HepG2 (cell line): Measurements from ENCODE around the gene CYP4F12. TPM values are rescaled to one million over a fixed set of nuclear protein-coding genes. Genes with fewer than 3 reads are reported as not detected.

Experiments used
- ARHGAP35 ChIP-seq: sonication (generic); formaldehyde crosslinking; IDR thresholded peaks from 2 replicates; pipeline ENCODE4 v1.9.0; 2022; ENCODE audit warnings: mild to moderate bottlenecking, inconsistent platforms, moderate library complexity, missing genetic modification reagents, borderline replicate concordance
- ERF ChIP-seq: IDR thresholded peaks from 2 replicates; pipeline ENCODE4 v1.6.1; 2018; ENCODE audit warnings: missing biosample characterization, missing genetic modification reagents
- PHF20 ChIP-seq: sonication (generic); formaldehyde crosslinking; IDR thresholded peaks from 2 replicates; pipeline ENCODE4 v1.5.0; 2020; ENCODE audit warnings: mild to moderate bottlenecking, missing genetic modification reagents
- PHF8 ChIP-seq: sonication (generic); formaldehyde crosslinking; IDR thresholded peaks from 2 replicates; pipeline ENCODE4 v1.5.0; 2020; ENCODE audit warnings: missing genetic modification reagents
- RFXAP ChIP-seq: sonication (generic); formaldehyde crosslinking; IDR thresholded peaks from 2 replicates; pipeline ENCODE4 v1.4.0; 2020; ENCODE audit warnings: missing genetic modification reagents, borderline replicate concordance
- SP2 ChIP-seq: sonication (generic); formaldehyde crosslinking; IDR thresholded peaks from 2 replicates; pipeline ENCODE4 v1.5.1; 2020; ENCODE audit warnings: mild to moderate bottlenecking, missing genetic modification reagents
- SPEN ChIP-seq: sonication (generic); formaldehyde crosslinking; IDR thresholded peaks from 2 replicates; pipeline ENCODE4 v1.5.1; 2020; ENCODE audit warnings: low read depth, mild to moderate bottlenecking, missing genetic modification reagents
- ZBTB20 ChIP-seq: sonication (generic); formaldehyde crosslinking; IDR thresholded peaks from 2 replicates; pipeline ENCODE4 v1.8.1; 2023; ENCODE audit warnings: missing genetic modification reagents, low read depth, mild to moderate bottlenecking, borderline replicate concordance
- ZMAT3 ChIP-seq: sonication (generic); formaldehyde crosslinking; conservative IDR thresholded peaks from 2 replicates; pipeline ENCODE4 v1.7.0; 2021; ENCODE audit warnings: missing genetic modification reagents
- ZNF451 ChIP-seq: sonication (generic); formaldehyde crosslinking; IDR thresholded peaks from 2 replicates; pipeline ENCODE4 v1.5.0; 2020; ENCODE audit warnings: mild to moderate bottlenecking, missing genetic modification reagents
- ZNF501 ChIP-seq: sonication (generic); formaldehyde crosslinking; IDR thresholded peaks from 2 replicates; pipeline ENCODE4 v1.5.1; 2020; ENCODE audit warnings: mild to moderate bottlenecking, moderate library complexity, missing genetic modification reagents
- ZNF607 ChIP-seq: sonication (generic); formaldehyde crosslinking; IDR thresholded peaks from 2 replicates; pipeline ENCODE4 v1.5.1; 2020; ENCODE audit warnings: missing genetic modification reagents, mild to moderate bottlenecking, borderline replicate concordance
- ZSCAN9 ChIP-seq: IDR thresholded peaks from 2 replicates; pipeline ENCODE4 v1.6.1; 2016; ENCODE audit warnings: borderline replicate concordance
- polyA plus RNA-seq, 8 experiments: library from polyadenylated mRNA; depleted of rRNA in 3 of 8; stranded (reverse) in 7 of 8; unstranded in 1 of 8; fragments of >200 nt; fragmentation: Illumina TruSeq in 4 of 8; extraction: Trizol in 4 of 8; gene quantifications; 2 replicates each; pipeline versions ENCODE4 v1.2.1 to v1.2.3, GENCODE V29; 2011 to 2016; ENCODE audit warnings: low read depth in 4 of 8, missing spikeins in 1 of 8, mixed read lengths in 1 of 8; ENCODE audit not compliant: insufficient read depth in 1 of 8
- total RNA-seq, 5 experiments: library from RNA; depleted of rRNA; stranded (reverse); fragments of >200 nt; fragmentation: Illumina TruSeq; extraction: Trizol; gene quantifications; 2 replicates each; pipeline ENCODE4 v1.2.3, GENCODE V29; 2016; ENCODE audit warnings: low read depth in 1 of 5
- TF ChIP-seq, protein P1 (sequence below): sonication (generic); formaldehyde crosslinking; IDR thresholded peaks from 2 replicates; pipeline ENCODE4 v1.4.0; 2020; ENCODE audit warnings: missing genetic modification reagents
- TF ChIP-seq, protein P2 (sequence below): sonication (generic); formaldehyde crosslinking; IDR thresholded peaks from 2 replicates; pipeline ENCODE4 v1.4.0; 2020; ENCODE audit warnings: low read depth, missing genetic modification reagents
- TF ChIP-seq, protein P3 (sequence below): sonication (generic); formaldehyde crosslinking; IDR thresholded peaks from 2 replicates; pipeline ENCODE4 v1.5.1; 2020; ENCODE audit warnings: mild to moderate bottlenecking, missing genetic modification reagents, moderate library complexity
- TF ChIP-seq, protein P4 (sequence below): IDR thresholded peaks from 2 replicates; pipeline ENCODE4 v1.6.1; 2016; ENCODE audit warnings: missing compliant biosample characterization, missing genetic modification reagents, borderline replicate concordance

Gene CYP4F12
- total and polyA plus RNA-seq, 2 of the 13 experiments (the other 11 are each of a cell fraction or from before 2014, with no cell fraction given), result 29.9 to 30.8 TPM

DNA sequence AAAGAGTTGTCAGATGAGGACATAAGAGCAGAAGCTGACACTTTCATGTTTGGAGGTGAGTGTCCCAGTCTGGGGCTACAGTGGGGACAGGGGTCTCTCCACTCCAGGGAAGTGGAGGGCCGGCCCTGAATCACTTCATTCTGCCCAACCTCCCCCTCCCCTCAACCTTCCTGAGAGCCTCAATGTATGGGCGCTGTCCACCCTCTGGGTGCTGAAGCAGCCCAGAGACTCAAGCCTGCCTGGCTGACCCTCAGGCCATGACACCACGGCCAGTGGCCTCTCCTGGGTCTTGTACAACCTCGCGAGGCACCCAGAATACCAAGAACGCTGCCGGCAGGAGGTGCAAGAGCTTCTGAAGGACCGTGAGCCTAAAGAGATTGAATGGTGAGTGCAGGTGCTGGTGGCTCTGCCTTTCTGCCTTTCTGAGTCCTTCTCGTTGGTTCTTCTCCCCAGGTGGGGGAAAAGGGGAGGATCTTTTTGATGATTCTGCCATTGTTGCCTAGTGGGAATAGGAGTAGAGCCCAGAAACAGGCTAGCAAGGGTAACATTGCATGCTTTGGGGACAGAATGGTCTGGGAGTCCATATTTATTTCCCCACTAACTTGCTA is 49.1 kb upstream of the CYP4F12 start (continued):
- 0 out of 2 replicates have a peak, but pooled peaks have one; percentile 28 for TF ChIP-seq PHF20 (CRISPR knock-in tag)
- peak; percentile 77 for TF ChIP-seq ZNF607 (CRISPR knock-in tag)
- TF ChIP-seq, protein P1, sequence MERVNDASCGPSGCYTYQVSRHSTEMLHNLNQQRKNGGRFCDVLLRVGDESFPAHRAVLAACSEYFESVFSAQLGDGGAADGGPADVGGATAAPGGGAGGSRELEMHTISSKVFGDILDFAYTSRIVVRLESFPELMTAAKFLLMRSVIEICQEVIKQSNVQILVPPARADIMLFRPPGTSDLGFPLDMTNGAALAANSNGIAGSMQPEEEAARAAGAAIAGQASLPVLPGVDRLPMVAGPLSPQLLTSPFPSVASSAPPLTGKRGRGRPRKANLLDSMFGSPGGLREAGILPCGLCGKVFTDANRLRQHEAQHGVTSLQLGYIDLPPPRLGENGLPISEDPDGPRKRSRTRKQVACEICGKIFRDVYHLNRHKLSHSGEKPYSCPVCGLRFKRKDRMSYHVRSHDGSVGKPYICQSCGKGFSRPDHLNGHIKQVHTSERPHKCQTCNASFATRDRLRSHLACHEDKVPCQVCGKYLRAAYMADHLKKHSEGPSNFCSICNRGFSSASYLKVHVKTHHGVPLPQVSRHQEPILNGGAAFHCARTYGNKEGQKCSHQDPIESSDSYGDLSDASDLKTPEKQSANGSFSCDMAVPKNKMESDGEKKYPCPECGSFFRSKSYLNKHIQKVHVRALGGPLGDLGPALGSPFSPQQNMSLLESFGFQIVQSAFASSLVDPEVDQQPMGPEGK (CRISPR knock-in tag), result no peak
- 0 out of 2 replicates have a peak, but pooled peaks have one; percentile 31 for TF ChIP-seq RFXAP (CRISPR knock-in tag)
- peak; percentile 37 for TF ChIP-seq SP2 (CRISPR knock-in tag)
- TF ChIP-seq ZSCAN9 (CRISPR knock-in tag), result 0 out of 2 replicates have a peak, but pooled peaks have one; percentile 46
- TF ChIP-seq, protein P2, sequence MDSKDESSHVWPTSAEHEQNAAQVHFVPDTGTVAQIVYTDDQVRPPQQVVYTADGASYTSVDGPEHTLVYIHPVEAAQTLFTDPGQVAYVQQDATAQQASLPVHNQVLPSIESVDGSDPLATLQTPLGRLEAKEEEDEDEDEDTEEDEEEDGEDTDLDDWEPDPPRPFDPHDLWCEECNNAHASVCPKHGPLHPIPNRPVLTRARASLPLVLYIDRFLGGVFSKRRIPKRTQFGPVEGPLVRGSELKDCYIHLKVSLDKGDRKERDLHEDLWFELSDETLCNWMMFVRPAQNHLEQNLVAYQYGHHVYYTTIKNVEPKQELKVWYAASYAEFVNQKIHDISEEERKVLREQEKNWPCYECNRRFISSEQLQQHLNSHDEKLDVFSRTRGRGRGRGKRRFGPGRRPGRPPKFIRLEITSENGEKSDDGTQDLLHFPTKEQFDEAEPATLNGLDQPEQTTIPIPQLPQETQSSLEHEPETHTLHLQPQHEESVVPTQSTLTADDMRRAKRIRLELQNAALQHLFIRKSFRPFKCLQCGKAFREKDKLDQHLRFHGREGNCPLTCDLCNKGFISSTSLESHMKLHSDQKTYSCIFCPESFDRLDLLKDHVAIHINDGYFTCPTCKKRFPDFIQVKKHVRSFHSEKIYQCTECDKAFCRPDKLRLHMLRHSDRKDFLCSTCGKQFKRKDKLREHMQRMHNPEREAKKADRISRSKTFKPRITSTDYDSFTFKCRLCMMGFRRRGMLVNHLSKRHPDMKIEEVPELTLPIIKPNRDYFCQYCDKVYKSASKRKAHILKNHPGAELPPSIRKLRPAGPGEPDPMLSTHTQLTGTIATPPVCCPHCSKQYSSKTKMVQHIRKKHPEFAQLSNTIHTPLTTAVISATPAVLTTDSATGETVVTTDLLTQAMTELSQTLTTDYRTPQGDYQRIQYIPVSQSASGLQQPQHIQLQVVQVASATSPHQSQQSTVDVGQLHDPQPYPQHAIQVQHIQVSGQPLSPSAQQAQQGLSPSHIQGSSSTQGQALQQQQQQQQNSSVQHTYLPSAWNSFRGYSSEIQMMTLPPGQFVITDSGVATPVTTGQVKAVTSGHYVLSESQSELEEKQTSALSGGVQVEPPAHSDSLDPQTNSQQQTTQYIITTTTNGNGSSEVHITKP, result no peak
- no peak for TF ChIP-seq ZNF451 (CRISPR knock-in tag)
- TF ChIP-seq ZBTB20 (CRISPR knock-in tag), result peak; percentile 56; the same call in 1 of the 2 replicates
- TF ChIP-seq, protein P3, sequence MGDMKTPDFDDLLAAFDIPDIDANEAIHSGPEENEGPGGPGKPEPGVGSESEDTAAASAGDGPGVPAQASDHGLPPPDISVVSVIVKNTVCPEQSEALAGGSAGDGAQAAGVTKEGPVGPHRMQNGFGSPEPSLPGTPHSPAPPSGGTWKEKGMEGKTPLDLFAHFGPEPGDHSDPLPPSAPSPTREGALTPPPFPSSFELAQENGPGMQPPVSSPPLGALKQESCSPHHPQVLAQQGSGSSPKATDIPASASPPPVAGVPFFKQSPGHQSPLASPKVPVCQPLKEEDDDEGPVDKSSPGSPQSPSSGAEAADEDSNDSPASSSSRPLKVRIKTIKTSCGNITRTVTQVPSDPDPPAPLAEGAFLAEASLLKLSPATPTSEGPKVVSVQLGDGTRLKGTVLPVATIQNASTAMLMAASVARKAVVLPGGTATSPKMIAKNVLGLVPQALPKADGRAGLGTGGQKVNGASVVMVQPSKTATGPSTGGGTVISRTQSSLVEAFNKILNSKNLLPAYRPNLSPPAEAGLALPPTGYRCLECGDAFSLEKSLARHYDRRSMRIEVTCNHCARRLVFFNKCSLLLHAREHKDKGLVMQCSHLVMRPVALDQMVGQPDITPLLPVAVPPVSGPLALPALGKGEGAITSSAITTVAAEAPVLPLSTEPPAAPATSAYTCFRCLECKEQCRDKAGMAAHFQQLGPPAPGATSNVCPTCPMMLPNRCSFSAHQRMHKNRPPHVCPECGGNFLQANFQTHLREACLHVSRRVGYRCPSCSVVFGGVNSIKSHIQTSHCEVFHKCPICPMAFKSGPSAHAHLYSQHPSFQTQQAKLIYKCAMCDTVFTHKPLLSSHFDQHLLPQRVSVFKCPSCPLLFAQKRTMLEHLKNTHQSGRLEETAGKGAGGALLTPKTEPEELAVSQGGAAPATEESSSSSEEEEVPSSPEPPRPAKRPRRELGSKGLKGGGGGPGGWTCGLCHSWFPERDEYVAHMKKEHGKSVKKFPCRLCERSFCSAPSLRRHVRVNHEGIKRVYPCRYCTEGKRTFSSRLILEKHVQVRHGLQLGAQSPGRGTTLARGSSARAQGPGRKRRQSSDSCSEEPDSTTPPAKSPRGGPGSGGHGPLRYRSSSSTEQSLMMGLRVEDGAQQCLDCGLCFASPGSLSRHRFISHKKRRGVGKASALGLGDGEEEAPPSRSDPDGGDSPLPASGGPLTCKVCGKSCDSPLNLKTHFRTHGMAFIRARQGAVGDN (CRISPR knock-in tag), result peak; percentile 21; the same call in 1 of the 2 replicates
- peak; percentile 25; the same call in 1 of the 2 replicates for TF ChIP-seq SPEN (CRISPR knock-in tag)
- TF ChIP-seq ARHGAP35, result 0 out of 2 replicates have a peak, but pooled peaks have one; percentile 38
- 0 out of 2 replicates have a peak, but pooled peaks have one; percentile 35 for TF ChIP-seq ERF (CRISPR knock-in tag)
- no peak for TF ChIP-seq PHF8 (CRISPR knock-in tag)
- TF ChIP-seq ZMAT3, result peak; percentile 49; the same call in 1 of the 2 replicates
- TF ChIP-seq, protein P4, sequence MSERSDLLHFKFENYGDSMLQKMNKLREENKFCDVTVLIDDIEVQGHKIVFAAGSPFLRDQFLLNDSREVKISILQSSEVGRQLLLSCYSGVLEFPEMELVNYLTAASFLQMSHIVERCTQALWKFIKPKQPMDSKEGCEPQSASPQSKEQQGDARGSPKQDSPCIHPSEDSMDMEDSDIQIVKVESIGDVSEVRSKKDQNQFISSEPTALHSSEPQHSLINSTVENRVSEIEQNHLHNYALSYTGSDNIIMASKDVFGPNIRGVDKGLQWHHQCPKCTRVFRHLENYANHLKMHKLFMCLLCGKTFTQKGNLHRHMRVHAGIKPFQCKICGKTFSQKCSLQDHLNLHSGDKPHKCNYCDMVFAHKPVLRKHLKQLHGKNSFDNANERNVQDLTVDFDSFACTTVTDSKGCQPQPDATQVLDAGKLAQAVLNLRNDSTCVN (CRISPR knock-in tag), result 0 out of 2 replicates have a peak, but pooled peaks have one; percentile 47
- 0 out of 2 replicates have a peak, but pooled peaks have one; percentile 23 for TF ChIP-seq ZNF501 (CRISPR knock-in tag)
